Fibroblast of pulmonary artery (primary cell): ENCODE measurements around the gene KLHL36.
A peak's percentile ranks its signal among the peaks of the same experiment; 100 is the strongest.

Experiments used
- DNase-seq: peaks from one replicate; pipeline ENCODE4 v3.0.0-alpha.2; 2010; ENCODE audit warnings: low read depth
- H3K4me3 ChIP-seq: replicated peaks from 2 replicates; pipeline ENCODE4 v1.5.1; 2011; ENCODE audit warnings: low read depth, mild to moderate bottlenecking, control low read depth, low read length, moderate library complexity
- TF ChIP-seq, protein P1 (sequence below): IDR thresholded peaks from 2 replicates; pipeline ENCODE4 v1.5.1; 2011; ENCODE audit warnings: mild to moderate bottlenecking, control low read depth, low read length, inconsistent platforms; ENCODE audit errors: missing control alignments

Gene KLHL36

DNA sequence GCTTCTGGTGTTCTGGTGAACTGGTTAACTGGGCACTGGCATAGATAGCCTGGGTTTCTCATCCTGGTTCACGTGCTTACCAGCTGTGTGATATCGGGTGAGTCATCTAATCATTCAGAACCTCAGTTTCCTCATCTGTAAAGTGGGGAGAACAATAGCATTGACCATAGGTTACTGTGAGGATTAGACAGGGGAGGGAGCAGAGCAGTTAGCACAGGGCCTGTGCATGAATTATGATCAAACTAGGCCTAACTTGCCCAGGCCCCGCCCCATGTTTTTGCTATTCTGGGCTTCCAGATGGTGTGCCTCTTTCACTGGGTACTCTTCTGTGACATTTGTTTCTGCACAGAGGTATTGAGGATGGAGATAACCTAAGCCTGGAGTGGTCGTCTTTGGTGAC lies 4.6 kb upstream of the KLHL36 start:
- TF ChIP-seq, protein P1, sequence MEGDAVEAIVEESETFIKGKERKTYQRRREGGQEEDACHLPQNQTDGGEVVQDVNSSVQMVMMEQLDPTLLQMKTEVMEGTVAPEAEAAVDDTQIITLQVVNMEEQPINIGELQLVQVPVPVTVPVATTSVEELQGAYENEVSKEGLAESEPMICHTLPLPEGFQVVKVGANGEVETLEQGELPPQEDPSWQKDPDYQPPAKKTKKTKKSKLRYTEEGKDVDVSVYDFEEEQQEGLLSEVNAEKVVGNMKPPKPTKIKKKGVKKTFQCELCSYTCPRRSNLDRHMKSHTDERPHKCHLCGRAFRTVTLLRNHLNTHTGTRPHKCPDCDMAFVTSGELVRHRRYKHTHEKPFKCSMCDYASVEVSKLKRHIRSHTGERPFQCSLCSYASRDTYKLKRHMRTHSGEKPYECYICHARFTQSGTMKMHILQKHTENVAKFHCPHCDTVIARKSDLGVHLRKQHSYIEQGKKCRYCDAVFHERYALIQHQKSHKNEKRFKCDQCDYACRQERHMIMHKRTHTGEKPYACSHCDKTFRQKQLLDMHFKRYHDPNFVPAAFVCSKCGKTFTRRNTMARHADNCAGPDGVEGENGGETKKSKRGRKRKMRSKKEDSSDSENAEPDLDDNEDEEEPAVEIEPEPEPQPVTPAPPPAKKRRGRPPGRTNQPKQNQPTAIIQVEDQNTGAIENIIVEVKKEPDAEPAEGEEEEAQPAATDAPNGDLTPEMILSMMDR = no peak
- no peak overlapping the region for H3K4me3 ChIP-seq
- no peak for DNase-seq

DNA sequence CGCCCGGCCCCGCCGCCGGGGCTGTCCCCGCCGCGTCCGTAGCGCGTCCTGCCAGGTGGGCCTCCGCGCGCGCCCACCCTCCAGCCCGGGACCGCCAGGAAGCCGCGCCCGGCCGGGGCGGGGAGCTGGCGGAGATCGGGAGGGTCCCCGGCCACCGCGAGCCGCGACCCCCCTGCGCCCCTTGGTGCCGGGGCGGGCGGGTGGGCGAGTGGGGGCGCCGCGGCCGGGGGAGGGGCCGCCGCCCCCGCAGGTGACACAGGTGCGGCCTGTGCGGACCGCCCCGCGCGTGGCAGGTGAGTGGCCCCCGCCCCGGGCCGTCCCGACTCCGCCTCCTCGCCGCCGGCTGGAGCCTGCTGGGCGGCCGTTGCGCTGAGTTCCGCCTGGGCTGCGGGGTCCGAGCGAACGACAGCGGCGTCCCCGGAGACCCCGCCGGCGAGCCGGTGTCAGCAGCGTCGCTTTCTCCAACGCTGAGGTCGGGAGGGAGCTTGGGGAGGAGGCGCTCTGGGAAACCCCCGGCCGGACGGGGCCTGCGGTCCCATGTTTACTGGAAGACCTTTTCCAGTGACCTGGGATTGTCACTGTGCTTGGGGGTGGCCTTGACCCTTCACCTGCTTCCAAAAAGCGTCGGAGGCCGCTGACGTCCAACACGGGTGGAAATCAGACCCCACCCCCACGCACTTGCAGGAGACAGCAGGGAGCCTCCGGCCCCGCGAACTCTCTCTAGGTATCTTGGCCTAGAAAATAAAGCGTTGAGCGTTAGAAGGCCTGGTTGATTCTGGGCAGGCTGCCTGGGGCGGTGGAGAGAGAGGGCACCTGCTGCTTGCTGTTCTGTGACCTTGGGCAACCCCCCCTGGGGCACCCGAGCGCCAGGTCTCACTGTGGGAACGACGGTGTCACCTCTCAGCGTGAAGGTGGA lies 542 bp downstream of the KLHL36 start:
- TF ChIP-seq, protein P1 = no peak
- no peak for DNase-seq
- H3K4me3 ChIP-seq = peak overlapping the region; percentile 70

DNA sequence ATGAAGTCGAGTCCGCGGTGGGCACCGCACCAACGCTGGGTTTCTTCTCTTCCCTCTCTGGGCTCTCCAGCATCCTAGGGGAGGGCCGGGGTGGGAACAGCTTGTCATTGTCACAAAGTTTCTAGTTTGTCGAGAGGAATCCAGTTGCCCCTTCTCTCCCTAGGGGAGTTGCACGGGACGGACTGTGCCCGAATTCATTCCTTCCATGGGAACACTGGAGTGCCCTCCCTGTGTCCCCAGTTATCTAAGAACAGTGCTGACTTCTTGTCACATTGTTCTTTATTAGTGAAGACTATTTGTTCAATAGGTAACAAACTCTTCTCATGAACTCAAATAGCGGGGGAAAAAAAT lies 1.2 kb downstream of the KLHL36 start:
- TF ChIP-seq, protein P1 = no peak
- H3K4me3 ChIP-seq = peak overlapping the region; percentile 70
- DNase-seq = no peak

DNA sequence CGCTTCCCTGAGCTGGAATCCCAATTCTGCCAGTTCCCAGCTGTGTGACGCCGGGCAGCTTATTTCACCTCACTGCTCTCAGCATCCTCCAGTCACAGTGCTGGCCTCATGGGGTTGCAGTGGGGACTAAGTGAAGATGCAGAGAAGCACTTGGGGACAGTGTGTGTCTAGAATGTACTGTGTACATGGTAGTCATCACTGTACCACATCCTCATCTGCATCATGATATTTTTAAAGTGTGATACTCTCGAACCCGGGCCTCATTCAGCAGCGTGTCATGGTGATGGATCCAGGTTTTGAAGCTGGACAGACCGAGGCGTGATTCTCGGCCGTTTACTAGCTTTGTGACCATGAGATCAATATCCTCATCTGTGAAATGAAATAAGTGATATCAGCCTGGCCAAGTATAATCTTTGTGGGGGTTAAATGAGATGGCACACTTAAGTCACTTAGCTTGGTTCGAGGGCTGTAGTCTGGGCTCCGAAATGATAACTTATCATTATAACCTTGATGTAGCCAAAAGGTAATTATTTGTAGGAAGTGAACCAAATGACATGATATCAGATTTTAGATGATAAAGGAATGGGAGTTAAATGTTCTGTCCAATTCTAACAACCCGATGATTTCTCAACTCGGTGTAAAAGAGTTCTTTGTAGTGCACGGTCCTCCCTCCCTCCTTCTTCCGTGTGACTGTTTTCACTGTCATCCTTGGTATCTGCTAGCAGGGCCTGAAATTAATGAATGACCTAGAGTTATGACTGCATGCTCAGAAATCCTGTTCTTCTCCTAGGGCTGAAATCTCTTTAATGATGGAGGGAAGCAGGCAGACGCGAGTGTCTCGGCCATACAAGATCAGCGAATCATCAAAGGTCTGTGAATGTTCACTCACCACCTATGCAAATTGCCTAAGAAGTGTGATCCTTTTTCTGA lies 2.0 kb downstream of the KLHL36 start:
- peak; percentile 39 for DNase-seq
- H3K4me3 ChIP-seq = no peak overlapping the region
- TF ChIP-seq, protein P1 = no peak

DNA sequence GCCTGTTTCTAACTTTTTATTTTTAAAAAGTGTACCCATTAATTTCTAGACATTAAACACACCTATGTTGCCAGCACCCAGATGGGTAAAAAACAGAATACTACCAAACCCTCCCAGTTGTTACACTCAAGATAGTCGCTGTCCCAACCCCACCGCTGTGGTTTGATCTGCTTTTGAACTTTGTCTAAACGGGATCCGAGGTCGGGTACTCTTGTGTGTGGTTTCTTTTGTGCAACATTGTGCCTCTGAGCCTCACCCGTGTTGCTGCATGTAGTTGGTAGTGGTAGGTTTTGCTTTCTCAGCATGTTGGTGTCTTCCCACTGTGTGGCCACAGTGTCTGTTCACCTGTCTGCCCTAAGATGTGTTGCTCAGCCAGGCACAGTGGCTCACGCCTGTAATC lies 4.3 kb downstream of the KLHL36 start:
- no peak for DNase-seq
- TF ChIP-seq, protein P1 = no peak
- H3K4me3 ChIP-seq = no peak overlapping the region

DNA sequence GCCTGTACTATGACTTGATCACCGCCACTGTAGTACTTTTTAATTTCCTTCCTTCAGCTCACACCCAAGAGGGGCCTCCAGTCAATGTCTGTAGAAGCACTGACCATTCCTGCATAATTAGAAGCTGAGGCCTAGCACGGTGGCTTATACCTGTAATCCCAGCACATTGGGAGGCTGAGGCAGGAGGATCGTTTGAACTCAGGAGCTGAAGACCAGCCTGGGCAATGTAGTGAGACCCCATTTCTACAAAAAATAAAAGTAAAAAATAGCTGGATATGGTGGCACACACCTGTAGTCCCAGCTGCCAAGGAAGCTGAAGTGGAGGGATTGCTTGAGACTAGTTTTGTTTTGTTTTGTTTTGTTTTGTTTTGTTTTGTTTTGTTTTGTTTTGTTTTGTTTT lies 5.9 kb downstream of the KLHL36 start:
- H3K4me3 ChIP-seq = no peak overlapping the region
- DNase-seq = no peak
- TF ChIP-seq, protein P1 = no peak
